Measurements from ENCODE around the gene ATRIP.

ATRIP gene

GRCh38 chr3:48409291-48410201, 37.0 kb upstream of the ATRIP start:
- no peak for DNase-seq (ENCODE audit: extremely low read depth in 1 of 2, low read depth in 1 of 2)

DNA sequence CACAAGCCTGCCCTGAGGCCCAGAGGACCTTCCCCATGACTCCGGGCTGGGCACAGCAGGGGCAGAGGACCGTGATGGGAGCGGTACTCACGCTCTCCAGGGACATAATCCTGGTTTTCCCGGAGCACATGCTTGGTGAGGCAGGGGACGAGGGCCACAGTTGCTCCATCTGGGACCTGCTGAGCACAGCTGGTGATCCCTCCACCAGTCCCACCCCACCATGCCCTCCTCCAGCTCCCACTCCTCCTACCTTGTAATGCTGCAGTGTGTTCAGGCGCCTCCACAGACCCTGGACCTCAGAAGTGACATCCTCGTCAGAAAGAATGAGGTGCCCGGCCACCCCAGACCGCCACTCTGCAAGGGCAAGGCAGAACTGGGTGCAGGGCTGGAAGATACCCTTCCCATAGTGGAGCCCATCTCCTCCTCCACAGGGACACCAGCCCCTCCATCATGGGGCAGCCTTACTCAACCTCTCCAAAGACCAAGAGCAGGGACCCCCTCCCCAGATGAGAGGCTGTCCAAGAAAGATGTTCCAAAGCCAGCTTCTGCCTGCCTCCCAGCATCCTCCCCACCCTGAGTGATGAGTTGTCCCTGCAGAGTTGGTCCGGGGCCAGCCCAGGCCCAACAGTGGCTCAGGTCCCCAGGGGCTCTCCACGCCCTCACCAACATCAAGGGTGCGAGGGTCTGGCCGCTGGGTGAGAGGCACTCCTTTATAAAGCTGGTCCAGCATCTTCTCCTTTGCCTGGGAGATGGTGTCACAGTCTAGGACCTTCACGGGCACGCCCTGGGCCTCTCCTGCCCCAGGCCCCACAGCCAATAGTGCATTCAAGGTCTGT, 36.1 kb upstream of the ATRIP start:
- DNase-seq (ENCODE audit: extremely low read depth in 1 of 2, low read depth in 1 of 2) = no peak

GRCh38 chr3:48411041-48411588, 35.4 kb upstream of the ATRIP start:
- DNase-seq (ENCODE audit: extremely low read depth in 1 of 2, low read depth in 1 of 2) = no peak

GRCh38 chr3:48411606-48412374, 34.7 kb upstream of the ATRIP start:
- DNase-seq (ENCODE audit: extremely low read depth in 1 of 2, low read depth in 1 of 2) = no peak

GRCh38 chr3:48412375-48413001, 34.0 kb upstream of the ATRIP start:
- DNase-seq (ENCODE audit: extremely low read depth in 1 of 2, low read depth in 1 of 2) = no peak

DNA sequence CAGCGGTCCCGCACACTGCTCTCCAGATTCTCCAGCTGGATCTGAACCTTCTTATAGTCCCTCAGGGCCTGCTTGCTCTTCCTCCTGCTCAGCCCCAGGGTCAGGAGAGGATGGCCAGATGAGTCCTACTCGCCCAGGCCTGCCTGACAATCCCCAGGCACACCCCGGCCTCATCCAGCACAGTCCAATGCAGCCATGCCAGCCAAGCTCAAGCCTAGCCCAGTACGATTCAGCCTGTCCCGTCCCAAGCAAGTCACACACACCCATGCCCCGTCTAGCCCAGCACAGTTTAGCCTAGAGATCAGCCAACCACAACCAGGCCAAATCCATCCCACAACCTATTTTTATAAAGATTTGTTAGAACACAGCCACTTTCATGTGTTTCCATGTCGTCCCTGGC, 33.5 kb upstream of the ATRIP start:
- DNase-seq (ENCODE audit: extremely low read depth in 1 of 2, low read depth in 1 of 2) = no peak

DNA sequence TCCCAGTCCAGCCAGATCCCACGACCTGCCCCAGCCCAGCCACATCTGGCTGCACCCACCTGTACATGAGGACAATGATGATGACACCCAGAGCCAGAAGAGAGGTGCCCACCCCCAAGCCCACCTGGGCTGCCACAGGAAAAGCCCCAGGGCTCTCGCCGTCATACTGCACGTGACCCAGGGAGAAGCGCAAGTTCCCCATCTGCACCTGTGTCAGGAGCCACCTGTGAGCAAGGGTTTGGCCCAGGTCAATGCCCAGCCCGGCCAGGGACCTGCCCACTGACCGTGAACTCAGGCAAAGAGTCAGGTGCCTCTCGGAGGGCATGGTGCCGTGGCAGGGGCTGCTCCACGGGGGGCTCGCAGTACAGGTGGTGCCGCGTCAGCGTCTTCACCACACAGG, 32.9 kb upstream of the ATRIP start:
- DNase-seq (ENCODE audit: extremely low read depth in 1 of 2, low read depth in 1 of 2) = no peak

GRCh38 chr3:48414376-48415250, 31.9 kb upstream of the ATRIP start:
- no peak for DNase-seq (ENCODE audit: extremely low read depth in 1 of 2, low read depth in 1 of 2)

DNA sequence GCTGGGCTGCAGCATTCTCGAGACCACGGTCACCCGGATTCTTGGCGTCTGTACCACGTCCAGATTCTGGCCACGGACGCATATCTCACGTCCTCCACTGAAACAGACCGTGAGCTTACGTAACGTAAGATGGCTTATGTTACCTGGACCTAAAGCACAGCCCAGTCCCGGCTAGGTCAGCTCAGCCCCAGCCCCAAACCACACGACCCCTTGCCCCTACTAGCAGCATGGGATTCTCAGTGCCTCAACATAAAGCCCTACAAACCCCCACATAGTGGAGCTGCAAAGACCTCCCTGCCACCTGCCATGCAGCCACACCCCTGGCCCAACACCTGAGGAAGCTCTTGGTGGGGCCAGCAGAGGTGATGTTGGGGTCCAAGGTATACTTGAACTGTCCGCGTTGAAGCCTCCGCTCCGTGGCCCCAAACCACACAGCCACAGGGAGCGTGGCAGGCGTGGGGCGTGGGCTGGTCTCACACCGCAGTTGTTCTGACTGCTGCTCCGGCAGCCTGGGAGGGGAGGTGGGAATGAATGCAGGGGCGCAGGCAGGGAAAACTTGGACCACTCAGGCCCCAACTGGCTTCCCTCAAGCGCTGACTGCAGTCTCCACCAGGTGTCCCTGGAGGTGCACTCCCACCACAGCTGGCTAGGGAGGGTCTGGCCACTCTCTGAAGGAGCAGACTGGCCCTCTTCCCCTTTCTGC, 31.1 kb upstream of the ATRIP start:
- no peak for DNase-seq (ENCODE audit: extremely low read depth in 1 of 2, low read depth in 1 of 2)

GRCh38 chr3:48416091-48416505, 30.4 kb upstream of the ATRIP start:
- DNase-seq (ENCODE audit: extremely low read depth in 1 of 2, low read depth in 1 of 2) = no peak

GRCh38 chr3:48416546-48416945, 30.0 kb upstream of the ATRIP start:
- no peak for DNase-seq (ENCODE audit: extremely low read depth in 1 of 2, low read depth in 1 of 2)

DNA sequence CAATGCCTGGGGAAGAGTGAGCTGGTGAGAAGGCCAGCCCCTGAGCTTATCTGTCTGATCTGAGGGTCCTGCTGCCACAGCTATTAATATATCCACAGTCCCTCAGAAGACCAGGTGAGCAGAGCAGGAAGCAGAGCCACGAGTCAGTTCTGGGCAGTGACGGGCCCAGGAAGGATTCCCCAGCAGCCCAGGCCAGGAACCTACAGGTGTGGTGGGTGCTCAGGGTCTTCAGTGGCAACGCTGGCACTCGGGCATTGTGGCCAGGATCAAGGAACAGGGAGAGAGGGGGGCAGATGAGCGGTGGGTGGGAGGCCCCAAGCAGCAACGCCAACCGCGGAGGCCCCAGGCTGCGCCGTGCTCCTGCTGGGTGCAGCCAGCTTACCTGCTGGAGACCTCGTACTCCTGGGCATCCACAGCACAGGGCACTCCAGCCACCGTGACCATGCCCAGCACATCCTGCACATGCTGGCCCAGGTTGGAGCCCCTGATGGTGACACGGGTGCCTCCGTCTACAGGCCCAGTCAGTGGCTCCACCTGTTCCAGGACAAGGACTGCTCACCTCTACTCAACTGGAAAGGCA, 28.9 kb upstream of the ATRIP start:
- no peak for DNase-seq (ENCODE audit: extremely low read depth in 1 of 2, low read depth in 1 of 2)

GRCh38 chr3:48418140-48418539, 28.4 kb upstream of the ATRIP start:
- no peak for DNase-seq (ENCODE audit: extremely low read depth in 1 of 2, low read depth in 1 of 2)

- DNase-seq (ENCODE audit: extremely low read depth in 1 of 2, low read depth in 1 of 2) = no peak
These were observed 27.9 kb upstream of the ATRIP start for GRCh38 chr3:48418651-48419050.

GRCh38 chr3:48419149-48419548, 27.4 kb upstream of the ATRIP start:
- no peak for DNase-seq (ENCODE audit: extremely low read depth in 1 of 2, low read depth in 1 of 2)

GRCh38 chr3:48419597-48419996, 26.9 kb upstream of the ATRIP start:
- no peak for DNase-seq (ENCODE audit: extremely low read depth in 1 of 2, low read depth in 1 of 2)

DNA sequence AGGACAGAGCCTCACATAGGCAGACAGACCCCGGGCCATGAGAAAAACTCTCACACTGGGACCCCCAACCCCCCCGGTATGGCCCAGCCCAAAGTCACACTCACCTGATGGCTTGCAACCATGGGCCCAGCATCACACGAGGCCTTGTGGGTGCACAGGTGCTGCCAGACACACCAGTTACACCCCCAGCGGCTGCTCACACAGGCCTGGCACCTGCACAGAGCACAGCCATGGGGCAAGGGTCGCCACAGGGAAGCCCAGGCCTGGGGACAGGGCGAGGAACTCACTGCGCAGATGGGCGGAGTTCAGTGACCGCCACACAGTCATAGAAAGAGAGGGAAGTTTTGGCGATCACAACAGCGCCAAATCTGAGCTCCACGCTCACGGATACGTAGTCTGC, 26.0 kb upstream of the ATRIP start:
- no peak for DNase-seq (ENCODE audit: extremely low read depth in 1 of 2, low read depth in 1 of 2)

DNA sequence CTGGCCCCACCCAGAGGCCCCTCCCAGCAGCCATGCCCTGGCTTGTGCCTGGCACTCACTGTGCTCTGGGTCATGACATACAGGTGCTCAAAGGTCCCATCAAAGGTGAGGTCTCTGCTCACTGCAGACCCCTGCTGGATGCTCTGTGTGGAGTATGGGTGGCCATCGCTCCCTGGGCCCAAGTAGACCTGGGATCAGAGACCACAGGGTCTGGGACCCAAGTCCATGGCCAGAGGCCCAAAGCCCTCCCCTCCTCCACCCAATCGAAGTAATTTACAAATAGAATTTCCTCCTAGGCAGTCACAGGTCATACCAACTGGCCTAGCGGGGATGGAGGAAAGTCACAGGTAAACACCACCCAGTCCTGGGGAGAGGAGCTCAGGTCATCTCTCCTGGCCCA, 24.3 kb upstream of the ATRIP start:
- DNase-seq (ENCODE audit: extremely low read depth in 1 of 2, low read depth in 1 of 2) = no peak

DNA sequence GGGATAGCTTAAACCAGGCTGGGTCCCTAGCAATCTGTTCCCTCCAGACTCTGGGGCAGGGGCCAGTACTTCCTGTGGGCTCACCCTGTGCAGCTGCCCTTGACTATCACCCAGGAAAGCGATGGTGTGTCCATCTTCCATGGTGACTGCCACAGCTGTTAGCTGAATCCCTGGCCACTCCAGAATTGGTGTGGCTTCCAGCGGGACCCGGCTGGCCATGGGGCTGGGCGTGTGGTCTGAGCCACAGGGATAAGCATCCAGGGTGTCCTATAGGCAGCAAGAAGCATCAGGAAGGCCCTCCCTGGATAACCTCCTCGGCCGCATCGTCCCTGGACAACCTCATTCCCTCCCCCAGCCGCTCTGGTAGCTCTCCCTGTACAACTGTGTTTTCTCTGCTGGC, 23.9 kb upstream of the ATRIP start:
- DNase-seq (ENCODE audit: extremely low read depth in 1 of 2, low read depth in 1 of 2) = no peak

Measured in activated CD8-positive, alpha-beta memory T cell treated with anti-CD3 and anti-CD28 coated beads for 1 hour (primary cell).